HG03558 (cell line): ENCODE results near the gene RAP1B.

Source experiments
- ATAC-seq: cut with Tn5 transposase; IDR thresholded peaks from one replicate; pipeline ENCODE4 v1.9.1; 2021; ENCODE audit warnings: moderate number of reproducible peaks; ENCODE audit not compliant: unreplicated experiment; ENCODE audit errors: extremely low read depth

Gene RAP1B

GRCh38 chr12:68611094-68611805 is 551 bp downstream of the RAP1B start:
- ATAC-seq: no peak

- ATAC-seq: no peak
These were observed 1.1 kb downstream of the RAP1B start for GRCh38 chr12:68611806-68612160.

GRCh38 chr12:68612202-68612601 is 1.5 kb downstream of the RAP1B start:
- no peak for ATAC-seq

- ATAC-seq: no peak
These were observed 2.0 kb downstream of the RAP1B start for GRCh38 chr12:68612697-68613096.

DNA sequence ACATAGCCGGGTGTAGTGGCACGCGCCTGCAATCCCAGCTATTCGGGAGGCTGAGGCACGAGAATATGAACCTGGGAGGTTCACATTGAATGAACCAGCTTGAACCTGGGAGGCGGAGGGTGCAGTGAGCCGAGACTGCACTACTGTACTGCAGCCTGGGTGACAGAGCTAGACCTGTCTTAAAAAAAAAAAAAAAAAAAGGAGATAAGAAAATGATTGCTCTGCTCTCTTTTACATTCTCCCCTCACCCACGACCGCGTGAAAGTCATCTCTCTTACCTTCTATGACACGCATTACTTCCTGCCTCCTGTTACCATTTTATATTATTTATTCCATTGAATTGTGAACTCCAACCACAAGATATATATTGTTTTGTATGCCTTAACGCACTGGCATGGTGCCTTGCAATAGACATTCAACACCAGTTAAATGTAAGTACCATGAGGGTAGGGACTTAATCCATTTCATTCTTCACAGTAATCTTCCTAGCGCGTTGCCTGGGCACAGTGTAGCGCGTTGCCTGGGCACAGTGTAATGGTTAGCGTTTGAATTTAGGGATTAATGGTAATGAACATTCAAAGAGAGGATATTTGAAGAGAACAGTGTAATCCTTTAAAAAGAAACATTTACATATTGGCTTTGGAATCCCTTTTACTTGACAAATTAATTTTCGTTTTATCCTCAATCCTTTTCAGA is 2.7 kb downstream of the RAP1B start:
- ATAC-seq: no peak

GRCh38 chr12:68614105-68614679 is 3.5 kb downstream of the RAP1B start:
- no peak for ATAC-seq

DNA sequence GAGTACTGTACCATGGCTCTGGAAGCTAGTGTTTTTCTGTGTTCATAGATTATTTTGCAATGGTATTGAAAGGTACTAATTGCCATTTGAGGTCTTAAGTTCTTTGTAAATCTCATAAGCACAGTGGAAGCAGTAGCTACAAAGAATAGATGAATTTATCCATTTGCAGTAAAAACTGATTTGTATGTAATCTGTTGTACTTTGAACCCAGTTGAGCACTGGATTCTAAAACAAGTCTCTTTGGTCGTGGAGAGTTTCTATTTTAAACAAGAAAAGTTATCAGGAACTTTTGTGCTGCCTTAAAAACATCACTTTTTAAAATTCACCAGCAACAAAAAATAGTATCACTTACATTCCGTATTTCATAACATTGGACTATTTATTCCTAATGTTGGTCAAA is 4.1 kb downstream of the RAP1B start:
- ATAC-seq: no peak

- ATAC-seq: no peak
These were observed 6.6 kb downstream of the RAP1B start for GRCh38 chr12:68617160-68617926.

DNA sequence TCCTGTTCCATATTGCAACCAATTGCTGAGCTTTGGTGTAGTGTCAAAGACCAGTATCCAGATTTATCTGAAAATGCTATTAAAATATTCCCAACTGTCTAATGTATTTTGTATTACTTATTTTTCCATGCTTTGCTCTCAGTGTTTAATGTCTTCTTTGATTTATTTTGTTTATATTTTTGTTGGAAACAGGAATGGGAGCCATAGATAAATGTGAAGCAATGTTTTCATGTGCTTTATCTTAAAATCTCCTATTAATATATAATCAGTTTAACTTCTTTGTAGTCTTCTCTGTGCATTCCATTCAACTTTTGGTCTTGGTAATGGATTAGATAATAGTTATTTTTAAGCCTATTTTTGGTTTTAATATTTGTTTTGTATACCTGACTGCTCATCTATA is 8.8 kb downstream of the RAP1B start:
- ATAC-seq: no peak

GRCh38 chr12:68620519-68621471 is 10.1 kb downstream of the RAP1B start:
- no peak for ATAC-seq

DNA sequence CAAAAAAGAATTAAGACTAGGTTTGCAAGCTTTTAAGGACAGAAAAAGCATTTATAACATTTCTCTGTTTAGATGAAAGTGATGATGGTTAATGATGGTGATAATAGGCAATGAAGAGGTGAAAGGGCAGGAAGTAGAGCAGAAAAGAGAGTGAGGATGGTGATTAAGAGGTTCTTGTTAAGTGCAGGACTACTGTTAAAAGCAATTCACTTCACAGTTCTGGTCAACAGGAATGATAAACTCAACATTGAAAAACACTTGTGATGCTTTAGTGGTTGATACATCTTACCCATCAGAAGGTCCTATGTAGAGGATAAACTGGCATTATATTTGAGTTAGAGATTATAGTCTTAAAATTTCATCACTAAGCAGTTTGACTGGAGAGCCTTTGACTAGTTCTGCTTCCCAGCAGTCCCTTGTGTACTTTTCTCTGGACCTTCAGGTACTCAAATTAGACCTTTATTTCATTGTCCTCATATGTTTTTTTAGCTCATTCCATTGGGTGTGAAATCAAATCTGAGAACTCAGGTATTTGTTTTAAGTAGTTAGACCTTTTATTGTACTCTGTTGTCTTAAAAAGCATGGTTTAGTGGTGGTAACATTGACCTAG is 10.9 kb downstream of the RAP1B start:
- ATAC-seq: no peak

DNA sequence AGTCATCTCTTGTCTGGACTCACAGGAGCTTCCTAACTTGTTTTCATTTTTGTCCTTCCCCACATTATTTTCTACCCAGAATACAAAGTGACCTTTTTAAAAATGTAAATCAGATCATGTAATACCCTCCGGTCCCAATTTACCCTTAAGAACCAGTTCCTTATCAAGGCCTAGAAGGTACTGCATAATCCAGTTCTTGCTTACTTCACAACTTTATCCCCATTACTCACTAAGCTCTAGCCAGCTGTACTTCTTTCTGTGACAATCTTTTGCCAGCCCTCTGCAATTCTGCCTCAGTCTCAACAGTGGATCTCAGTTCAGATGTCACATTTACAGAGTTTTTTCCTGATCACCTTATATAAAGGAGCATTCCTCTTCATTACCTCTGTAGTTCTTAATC is 11.6 kb downstream of the RAP1B start:
- ATAC-seq: no peak

GRCh38 chr12:68623059-68623458 is 12.4 kb downstream of the RAP1B start:
- no peak for ATAC-seq

DNA sequence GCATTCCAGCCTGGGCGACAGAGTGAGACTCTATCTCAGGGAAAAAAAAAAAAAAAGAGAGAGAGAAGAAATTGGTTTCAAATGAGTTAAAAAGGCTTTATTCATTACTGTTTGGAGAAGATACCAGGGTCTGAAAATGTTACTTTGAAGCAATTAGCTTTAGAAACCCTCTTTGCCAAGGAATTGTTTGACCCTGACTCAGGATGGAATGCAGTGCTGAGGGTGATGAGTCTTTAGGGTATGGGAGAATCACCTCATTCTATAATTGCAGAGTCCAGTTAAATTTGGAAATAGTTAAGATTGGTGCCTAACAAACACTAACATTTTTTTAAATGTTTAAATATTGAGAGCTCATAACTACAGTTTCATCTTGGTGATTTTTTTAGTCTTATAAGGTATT is 13.3 kb downstream of the RAP1B start:
- ATAC-seq: no peak

DNA sequence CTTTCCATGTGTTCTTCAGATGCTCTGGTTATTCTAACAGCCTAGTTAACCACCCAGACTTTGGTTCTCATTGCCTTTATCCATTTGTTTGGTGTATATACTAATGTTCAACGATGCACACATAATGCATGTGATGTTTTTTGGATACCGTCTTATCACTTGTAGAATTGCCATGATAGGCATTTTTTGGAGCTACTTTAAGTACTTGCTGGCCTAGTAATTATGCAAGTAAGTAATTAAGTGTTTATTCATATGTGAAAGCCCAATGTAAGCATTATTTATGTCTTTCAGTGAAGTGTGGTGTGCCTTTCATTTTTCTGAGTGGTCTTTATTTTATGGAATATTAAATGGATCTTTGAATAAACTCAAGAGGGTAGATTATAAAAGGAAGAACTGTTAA is 14.2 kb downstream of the RAP1B start:
- no peak for ATAC-seq

- no peak for ATAC-seq
These were observed 17.1 kb downstream of the RAP1B start for GRCh38 chr12:68627673-68628319.

GRCh38 chr12:68628698-68629097 is 18.0 kb downstream of the RAP1B start:
- no peak for ATAC-seq

GRCh38 chr12:68630050-68630449 is 19.4 kb downstream of the RAP1B start:
- no peak for ATAC-seq

- no peak for ATAC-seq
These were observed 19.9 kb downstream of the RAP1B start for GRCh38 chr12:68630598-68630997.
